ENCODE data around the gene FAM53B.

FAM53B gene

DNA sequence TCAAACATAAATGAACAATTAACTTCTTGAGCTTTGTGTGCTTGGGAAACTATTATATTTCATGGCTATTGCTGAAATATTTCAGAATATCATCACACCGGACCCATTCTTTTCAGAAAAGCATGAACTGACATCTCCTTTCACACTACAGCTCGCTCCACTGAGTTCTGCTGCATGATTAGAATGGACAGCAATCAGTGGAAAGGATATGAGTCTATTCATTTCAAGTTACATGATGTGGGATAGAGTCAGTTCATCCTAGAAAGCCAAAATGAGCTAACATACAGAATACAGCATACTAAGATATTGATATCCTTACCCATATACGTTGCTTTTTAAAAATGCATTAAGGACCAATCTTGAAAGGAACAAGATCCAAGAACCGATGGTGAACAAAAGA lies 1.1 kb upstream of the FAM53B start (continued):
- TF ChIP-seq, protein P1, sequence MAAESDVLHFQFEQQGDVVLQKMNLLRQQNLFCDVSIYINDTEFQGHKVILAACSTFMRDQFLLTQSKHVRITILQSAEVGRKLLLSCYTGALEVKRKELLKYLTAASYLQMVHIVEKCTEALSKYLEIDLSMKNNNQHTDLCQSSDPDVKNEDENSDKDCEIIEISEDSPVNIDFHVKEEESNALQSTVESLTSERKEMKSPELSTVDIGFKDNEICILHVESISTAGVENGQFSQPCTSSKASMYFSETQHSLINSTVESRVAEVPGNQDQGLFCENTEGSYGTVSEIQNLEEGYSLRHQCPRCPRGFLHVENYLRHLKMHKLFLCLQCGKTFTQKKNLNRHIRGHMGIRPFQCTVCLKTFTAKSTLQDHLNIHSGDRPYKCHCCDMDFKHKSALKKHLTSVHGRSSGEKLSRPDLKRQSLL (tag by site-specific recombination; IDR thresholded peaks at IDR 0.05), result no peak
- TF ChIP-seq, protein P2, sequence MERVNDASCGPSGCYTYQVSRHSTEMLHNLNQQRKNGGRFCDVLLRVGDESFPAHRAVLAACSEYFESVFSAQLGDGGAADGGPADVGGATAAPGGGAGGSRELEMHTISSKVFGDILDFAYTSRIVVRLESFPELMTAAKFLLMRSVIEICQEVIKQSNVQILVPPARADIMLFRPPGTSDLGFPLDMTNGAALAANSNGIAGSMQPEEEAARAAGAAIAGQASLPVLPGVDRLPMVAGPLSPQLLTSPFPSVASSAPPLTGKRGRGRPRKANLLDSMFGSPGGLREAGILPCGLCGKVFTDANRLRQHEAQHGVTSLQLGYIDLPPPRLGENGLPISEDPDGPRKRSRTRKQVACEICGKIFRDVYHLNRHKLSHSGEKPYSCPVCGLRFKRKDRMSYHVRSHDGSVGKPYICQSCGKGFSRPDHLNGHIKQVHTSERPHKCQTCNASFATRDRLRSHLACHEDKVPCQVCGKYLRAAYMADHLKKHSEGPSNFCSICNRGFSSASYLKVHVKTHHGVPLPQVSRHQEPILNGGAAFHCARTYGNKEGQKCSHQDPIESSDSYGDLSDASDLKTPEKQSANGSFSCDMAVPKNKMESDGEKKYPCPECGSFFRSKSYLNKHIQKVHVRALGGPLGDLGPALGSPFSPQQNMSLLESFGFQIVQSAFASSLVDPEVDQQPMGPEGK (tag by site-specific recombination; IDR thresholded peaks at IDR 0.05), result no peak
- no peak for TF ChIP-seq KLF10 (tag by site-specific recombination; IDR thresholded peaks at IDR 0.05)
- TF ChIP-seq ZNF707 (tag by site-specific recombination; IDR thresholded peaks at IDR 0.05), result no peak

DNA sequence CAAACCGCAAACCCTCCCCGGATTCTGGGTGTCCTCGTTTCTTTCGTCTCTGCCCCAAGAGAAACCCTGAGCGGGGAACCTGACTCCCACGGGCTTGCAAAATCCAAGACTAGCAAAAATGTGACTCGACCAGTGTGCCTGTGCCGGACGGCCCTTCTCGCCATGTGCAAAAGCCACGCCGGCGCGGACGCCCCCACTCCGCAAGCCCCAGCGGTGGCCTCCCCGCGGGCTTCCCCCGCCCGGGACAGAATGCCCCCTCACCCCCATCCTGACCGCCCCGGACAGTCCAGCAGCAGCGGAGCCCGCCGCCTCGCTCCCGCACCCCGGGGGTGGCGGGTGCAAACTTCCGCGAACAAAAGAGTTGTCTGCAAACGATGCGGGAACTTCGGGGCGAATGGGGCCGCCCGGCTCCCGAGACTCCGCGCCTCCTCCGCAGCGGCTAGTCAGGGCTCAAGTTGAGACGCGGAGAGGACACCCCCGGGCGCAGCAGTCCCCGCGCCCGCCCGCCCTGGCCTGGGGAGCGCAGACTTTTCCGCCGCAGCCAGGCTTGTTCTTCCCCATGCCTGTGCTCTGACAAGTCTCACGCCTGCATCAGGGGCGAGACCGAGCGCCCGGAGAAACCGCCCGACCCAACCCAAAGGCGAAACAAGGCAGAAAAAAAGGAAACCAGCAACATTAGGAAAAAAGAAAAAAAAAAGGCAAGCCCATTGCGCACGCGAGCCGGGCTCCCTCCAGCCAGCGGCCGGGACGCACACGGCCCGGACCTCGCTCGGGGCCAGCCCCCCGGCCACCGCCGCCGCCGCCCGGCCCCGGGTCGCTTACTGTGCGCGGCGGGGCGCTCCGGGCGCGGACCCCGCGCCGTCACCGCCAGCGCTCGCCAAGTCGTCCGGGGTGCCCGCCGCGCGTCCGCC lies 732 bp downstream of the FAM53B start:
- Histone ChIP-seq H3K36me3 (ENCODE audit: control insufficient read depth in 2 of 2, insufficient read depth in 1 of 2, low read length in 2 of 2) (peaks cover 0 to 11% of the 10 kb centered on the region in 2 experiments; a peak in 1 of 3 replicates), H3K27ac (ENCODE audit: extremely low read depth, low read depth, low read length) (peak overlapping the region; percentile 47; the same call in 1 of the 2 replicates), H3K4me3 (ENCODE audit: low read depth, low read length) (peak overlapping the region; percentile 46), H3K4me1 (ENCODE audit: control insufficient read depth, insufficient read depth, low read length) (peaks cover 31% of the 10 kb centered on the region), H3K9me3 (ENCODE audit: control insufficient read depth, insufficient read depth, low read depth, low read length) (no peaks in the 10 kb centered on the region)
- POLR2A ChIA-PET, result no interaction called here
- CTCF ChIA-PET, result interaction anchor here (0.6 to 1.1 kb wide), 5 partner anchors 37 to 213 kb away, joined by 3 to 7 read pairs (median 5); no protein-coding TSS in a partner anchor
- TF ChIP-seq BCL11B (tag by site-specific recombination; IDR thresholded peaks at IDR 0.05; ENCODE audit: low read depth) (peak; percentile 79), EGR2 (tag by site-specific recombination; IDR thresholded peaks at IDR 0.05; ENCODE audit: low read depth) (0 out of 2 replicates have a peak, but pooled peaks have one; percentile 11), ZBTB17 (tag by site-specific recombination; IDR thresholded peaks at IDR 0.05) (peak; percentile 64), ZNF155 (tag by site-specific recombination; IDR thresholded peaks at IDR 0.05) (no peak), GLIS2 (tag by site-specific recombination; IDR thresholded peaks at IDR 0.05) (peak; percentile 67), ZFHX2 (tag by site-specific recombination; conservative IDR thresholded peaks at IDR 0.05) (peak; percentile 38), ZNF530 (tag by site-specific recombination; IDR thresholded peaks at IDR 0.05; ENCODE audit: low read depth) (no peak), KLF8 (tag by site-specific recombination; IDR thresholded peaks at IDR 0.05) (no peak), ZBTB8A (tag by site-specific recombination; IDR thresholded peaks at IDR 0.05) (peak; percentile 86), ZIC2 (tag by site-specific recombination; IDR thresholded peaks at IDR 0.05) (peak; percentile 8; the same call in 1 of the 2 replicates), ZNF658 (tag by site-specific recombination; IDR thresholded peaks at IDR 0.05) (no peak), ZNF335 (tag by site-specific recombination; conservative IDR thresholded peaks at IDR 0.05) (peak; percentile 95), ZBTB20 (tag by site-specific recombination; IDR thresholded peaks at IDR 0.05) (peak; percentile 70; the same call in 1 of the 2 replicates)
- TF ChIP-seq, protein P3, sequence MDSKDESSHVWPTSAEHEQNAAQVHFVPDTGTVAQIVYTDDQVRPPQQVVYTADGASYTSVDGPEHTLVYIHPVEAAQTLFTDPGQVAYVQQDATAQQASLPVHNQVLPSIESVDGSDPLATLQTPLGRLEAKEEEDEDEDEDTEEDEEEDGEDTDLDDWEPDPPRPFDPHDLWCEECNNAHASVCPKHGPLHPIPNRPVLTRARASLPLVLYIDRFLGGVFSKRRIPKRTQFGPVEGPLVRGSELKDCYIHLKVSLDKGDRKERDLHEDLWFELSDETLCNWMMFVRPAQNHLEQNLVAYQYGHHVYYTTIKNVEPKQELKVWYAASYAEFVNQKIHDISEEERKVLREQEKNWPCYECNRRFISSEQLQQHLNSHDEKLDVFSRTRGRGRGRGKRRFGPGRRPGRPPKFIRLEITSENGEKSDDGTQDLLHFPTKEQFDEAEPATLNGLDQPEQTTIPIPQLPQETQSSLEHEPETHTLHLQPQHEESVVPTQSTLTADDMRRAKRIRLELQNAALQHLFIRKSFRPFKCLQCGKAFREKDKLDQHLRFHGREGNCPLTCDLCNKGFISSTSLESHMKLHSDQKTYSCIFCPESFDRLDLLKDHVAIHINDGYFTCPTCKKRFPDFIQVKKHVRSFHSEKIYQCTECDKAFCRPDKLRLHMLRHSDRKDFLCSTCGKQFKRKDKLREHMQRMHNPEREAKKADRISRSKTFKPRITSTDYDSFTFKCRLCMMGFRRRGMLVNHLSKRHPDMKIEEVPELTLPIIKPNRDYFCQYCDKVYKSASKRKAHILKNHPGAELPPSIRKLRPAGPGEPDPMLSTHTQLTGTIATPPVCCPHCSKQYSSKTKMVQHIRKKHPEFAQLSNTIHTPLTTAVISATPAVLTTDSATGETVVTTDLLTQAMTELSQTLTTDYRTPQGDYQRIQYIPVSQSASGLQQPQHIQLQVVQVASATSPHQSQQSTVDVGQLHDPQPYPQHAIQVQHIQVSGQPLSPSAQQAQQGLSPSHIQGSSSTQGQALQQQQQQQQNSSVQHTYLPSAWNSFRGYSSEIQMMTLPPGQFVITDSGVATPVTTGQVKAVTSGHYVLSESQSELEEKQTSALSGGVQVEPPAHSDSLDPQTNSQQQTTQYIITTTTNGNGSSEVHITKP (tag by site-specific recombination; IDR thresholded peaks at IDR 0.05), result peak; percentile 85
- TF ChIP-seq, protein P4, sequence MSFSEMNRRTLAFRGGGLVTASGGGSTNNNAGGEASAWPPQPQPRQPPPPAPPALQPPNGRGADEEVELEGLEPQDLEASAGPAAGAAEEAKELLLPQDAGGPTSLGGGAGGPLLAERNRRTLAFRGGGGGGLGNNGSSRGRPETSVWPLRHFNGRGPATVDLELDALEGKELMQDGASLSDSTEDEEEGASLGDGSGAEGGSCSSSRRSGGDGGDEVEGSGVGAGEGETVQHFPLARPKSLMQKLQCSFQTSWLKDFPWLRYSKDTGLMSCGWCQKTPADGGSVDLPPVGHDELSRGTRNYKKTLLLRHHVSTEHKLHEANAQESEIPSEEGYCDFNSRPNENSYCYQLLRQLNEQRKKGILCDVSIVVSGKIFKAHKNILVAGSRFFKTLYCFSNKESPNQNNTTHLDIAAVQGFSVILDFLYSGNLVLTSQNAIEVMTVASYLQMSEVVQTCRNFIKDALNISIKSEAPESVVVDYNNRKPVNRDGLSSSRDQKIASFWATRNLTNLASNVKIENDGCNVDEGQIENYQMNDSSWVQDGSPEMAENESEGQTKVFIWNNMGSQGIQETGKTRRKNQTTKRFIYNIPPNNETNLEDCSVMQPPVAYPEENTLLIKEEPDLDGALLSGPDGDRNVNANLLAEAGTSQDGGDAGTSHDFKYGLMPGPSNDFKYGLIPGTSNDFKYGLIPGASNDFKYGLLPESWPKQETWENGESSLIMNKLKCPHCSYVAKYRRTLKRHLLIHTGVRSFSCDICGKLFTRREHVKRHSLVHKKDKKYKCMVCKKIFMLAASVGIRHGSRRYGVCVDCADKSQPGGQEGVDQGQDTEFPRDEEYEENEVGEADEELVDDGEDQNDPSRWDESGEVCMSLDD (tag by site-specific recombination; IDR thresholded peaks at IDR 0.05), result peak; percentile 26; the same call in 1 of the 2 replicates
- TF ChIP-seq, protein P2 (tag by site-specific recombination; IDR thresholded peaks at IDR 0.05), result peak; percentile 76; the same call in 1 of the 2 replicates
- TF ChIP-seq, protein P5, sequence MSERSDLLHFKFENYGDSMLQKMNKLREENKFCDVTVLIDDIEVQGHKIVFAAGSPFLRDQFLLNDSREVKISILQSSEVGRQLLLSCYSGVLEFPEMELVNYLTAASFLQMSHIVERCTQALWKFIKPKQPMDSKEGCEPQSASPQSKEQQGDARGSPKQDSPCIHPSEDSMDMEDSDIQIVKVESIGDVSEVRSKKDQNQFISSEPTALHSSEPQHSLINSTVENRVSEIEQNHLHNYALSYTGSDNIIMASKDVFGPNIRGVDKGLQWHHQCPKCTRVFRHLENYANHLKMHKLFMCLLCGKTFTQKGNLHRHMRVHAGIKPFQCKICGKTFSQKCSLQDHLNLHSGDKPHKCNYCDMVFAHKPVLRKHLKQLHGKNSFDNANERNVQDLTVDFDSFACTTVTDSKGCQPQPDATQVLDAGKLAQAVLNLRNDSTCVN (tag by site-specific recombination; optimal IDR thresholded peaks at IDR 0.05), result peak; percentile 74
